HG03575 (cell line): ENCODE data around the gene THOC6.
"Not testable (repeated sequence)": the region's sequence is repeated elsewhere in the genome, so short reads cannot be mapped to it uniquely, and the experiment has no call there.

Source experiments
- ATAC-seq: cut with Tn5 transposase; IDR thresholded peaks from one replicate; pipeline ENCODE4 v1.9.1; 2021; ENCODE audit not compliant: unreplicated experiment, insufficient number of reproducible peaks, low FRiP score; ENCODE audit errors: extremely low read depth

THOC6 gene

DNA sequence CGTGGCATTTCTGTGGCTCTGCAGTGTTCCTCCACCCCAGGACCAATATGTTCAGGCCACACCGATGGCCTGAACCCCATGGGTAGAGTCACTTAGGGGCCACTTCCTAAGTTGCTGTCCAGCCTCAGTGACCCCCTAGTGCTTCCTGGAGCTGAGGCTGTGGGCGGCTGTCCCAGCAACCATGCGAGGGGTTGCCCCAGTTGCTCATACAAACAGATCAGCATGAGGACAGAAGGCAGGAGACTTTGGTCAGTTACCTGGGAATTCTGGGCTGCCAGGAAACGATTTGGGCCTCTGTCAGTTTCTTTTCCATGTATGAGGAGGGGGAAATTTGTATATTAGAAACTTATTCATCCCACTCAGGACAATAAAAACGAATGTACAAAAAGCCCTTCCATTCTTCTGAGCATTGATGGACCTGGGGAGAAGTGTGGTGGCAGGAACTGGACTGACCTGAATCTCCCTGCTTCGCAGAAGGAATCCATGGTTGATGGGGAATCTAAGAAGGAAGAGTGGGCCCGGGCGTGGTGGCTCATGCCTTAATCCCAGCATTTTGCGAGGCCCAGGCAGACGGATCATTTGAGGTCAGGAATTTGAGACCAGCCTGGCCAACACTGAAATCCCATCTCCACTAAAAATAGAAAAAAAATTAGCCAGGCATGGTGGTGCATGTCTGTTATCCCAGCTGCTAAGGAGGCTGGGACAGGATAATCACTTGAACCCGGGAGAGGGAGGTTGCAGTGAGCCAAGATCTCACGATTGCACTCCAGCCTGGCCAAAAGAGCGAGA is 36.7 kb downstream of the THOC6 start:
- no peak for ATAC-seq

- ATAC-seq: no peak
These were observed 38.7 kb downstream of the THOC6 start for GRCh38 chr16:3062553-3062952.

GRCh38 chr16:3063625-3064386 is 40.0 kb downstream of the THOC6 start:
- no peak for ATAC-seq

DNA sequence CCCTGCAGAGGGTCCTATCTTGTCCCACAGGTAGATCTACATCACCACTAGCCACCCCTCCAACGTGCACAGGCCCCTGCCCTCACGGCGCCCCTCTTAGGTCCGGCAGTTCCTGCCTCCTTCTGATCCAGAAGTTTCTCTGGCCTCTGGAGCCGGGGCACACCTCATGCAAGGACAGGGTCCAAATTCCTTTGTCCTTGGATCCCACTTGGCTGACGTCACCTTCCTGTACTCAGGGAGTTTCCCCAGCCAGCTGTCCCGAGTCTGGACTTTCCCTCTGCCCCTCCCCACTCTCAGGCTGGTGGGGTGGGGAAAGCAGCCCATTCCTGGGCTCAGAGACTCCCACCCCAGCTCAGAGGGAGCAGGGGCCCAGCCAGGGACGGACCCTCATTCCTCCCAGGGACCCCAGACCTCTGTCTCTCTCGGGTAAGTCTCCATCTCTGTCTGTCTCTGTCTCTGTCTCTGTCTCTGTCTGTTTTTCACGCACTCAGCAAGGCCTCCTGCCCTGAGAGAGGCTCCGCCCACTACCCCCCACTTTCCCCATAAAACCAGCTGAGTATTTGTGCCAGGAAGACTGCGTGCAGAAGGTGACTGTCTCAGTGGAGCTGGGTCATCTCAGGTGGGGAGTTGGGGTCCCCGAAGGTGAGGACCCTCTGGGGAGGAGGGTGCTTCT is 41.4 kb downstream of the THOC6 start, which contains the start of gene IL32:
IL32 (plus strand) TSS at position 572 of the 673 bp plus-strand sequence. CDS start 172 bp downstream, outside the sequence.
- ATAC-seq: no peak

GRCh38 chr16:3065742-3066439 is 42.1 kb downstream of the THOC6 start:
- ATAC-seq: no peak

GRCh38 chr16:3066440-3066748 is 42.6 kb downstream of the THOC6 start:
- no peak for ATAC-seq

DNA sequence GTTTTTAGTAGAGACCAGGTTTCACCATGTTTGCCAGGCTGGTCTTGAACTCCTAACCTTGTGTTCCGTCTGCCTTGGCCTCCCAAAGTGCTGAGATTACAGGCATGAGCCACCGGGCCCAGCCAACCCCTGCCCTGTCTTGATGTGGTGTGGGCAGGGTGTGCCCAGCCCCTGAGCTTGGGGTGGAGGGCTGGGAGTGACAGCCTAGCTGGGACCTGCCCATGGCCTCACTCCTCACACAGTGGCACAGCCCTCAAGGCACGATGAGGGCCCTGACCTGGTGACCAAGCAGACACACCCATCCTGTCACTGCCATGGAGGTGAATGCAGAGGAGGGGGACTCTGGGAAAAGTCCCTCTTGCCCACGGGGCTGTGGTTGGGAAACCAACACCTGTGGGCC is 44.7 kb downstream of the THOC6 start:
- ATAC-seq: no peak

DNA sequence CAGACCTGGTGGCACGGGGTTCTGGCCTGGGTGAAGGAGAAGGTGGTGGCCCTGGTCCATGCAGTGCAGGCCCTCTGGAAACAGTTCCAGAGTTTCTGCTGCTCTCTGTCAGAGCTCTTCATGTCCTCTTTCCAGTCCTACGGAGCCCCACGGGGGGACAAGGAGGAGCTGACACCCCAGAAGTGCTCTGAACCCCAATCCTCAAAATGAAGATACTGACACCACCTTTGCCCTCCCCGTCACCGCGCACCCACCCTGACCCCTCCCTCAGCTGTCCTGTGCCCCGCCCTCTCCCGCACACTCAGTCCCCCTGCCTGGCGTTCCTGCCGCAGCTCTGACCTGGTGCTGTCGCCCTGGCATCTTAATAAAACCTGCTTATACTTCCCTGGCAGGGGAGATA is 45.3 kb downstream of the THOC6 start:
- not testable (repeated sequence) for ATAC-seq

DNA sequence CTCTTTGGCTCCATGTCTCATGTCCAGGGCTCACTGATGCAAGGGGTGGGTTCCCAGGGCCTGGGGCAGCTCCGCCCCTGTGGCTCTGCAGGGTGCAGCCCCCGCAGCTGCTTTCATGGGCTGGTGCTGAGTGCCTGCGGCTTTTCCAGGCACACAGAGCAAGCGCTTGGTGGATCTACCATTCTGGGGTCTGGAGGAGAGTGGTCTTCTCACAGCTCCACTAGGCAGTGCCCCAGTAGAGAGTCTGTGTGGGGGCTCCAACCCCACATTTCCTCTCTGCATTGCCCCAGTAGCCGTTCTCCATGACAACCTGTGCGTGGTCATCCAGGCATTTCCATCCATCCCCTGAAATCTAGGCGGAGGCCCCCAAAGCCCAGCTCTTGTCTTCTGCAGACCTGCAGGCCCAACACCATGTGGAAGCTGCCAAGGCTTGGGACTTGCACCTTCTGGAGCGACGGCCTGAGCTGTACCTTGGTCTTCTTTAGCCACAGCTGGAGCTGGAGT is 46.8 kb downstream of the THOC6 start:
- no peak for ATAC-seq

- no peak for ATAC-seq
These were observed 47.8 kb downstream of the THOC6 start for GRCh38 chr16:3071655-3072054.

DNA sequence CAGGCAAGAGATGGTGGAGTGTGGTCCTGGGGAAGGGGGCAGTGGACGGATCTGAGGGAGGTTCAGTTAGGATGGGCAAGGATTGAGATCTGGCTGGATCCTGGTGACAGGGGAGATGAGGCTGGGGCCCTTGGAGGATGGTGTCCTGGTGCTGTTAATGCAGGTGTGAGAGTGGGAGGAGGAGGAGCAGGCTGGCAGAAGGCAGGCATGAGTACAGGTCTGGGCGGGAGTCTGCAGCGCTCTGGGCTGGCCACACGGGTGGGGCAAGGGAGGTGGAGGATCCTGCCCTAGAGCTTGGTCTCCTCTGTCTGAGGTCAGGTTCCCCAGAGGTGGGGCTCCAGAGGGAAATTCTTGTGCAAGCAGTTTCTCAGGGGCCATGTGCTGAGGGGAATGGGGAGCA is 48.3 kb downstream of the THOC6 start:
- ATAC-seq: not testable (repeated sequence)

DNA sequence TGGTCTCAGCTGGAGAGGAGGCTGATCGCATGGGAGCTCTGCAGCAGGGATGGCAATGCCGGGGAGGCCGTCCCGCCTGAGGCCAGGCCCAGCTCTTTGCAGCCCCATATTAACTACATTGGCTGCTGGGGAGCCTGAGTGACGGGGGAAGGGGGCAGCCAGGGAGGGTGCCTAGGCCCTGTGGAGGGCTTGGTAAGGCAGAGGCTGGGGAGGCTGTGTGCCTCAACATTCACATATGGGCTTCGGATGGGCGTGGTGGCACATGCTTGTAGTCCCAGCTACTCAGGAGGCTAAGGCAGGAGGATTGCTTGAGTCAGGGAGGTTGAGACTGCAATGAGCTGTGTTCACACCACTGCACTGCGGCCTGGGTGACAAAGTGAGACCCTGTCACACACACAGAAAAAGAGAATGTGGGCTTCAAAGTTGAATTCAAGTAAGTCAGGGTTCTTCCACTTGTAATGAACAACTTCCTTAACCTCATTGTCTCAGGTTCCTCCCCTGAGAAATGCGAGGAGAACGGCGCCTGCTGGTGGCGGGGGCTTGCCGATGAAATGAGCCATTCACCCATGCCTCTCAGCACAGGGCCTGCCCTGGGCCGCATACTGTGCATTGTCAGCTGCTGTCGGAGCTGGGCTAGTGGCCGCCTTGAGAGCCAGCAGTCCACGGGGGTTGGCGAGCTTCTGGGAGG is 48.9 kb downstream of the THOC6 start:
- not testable (repeated sequence) for ATAC-seq

DNA sequence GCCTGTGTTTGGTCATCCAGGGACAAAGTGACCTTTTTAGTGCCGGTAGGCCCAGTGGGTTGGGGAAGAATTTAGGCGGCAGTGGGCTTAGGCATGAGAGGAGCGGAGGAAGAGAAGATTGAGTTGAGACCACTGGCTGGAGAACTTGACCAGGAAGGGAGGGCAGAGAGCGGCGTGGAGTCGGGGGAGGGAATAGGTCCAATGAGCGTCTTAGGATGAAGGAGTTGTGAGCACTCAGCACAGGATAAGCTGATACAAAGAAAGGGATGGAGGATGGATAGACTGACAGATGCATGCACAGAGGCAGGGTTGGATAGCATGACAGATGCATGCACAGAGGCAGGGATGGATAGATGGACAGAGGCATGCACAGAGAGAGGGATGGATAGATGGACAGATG is 49.6 kb downstream of the THOC6 start:
- no peak for ATAC-seq

DNA sequence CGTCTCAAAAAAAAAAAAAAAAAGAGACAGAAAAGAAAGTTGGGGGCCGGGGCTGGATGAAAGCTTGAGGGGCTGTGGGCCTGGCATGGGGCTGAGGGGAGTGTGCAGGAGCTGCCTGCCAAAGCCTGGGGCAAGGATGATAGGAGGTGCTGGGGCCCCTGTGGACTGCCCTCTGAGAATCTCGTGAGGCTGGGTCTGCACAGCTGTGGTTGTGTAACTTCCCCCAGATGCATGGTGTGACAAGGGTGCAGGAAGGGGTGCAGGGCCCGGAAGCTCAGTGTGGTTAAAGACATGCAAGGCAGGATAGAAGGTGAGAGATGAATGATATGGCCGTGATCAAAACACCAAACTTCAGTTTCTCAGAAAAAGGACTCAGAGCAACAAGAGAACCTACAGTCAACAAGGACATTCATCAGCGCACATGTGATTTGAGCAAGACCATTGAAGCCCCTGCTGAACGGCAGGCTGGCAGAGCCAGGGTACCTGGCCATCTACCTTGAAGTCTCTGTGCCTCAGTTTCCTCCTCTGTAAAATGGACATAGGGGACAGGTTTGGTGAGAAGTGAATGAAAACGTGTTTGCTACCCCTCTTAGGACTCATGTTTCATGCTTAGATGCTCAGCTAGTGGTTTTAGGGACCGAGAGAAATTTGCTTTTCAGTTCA is 51.2 kb downstream of the THOC6 start:
- ATAC-seq: peak; percentile 71

GRCh38 chr16:3075523-3075915 is 51.7 kb downstream of the THOC6 start:
- no peak for ATAC-seq

- ATAC-seq: not testable (repeated sequence)
These were observed 52.1 kb downstream of the THOC6 start for GRCh38 chr16:3075946-3076345.

DNA sequence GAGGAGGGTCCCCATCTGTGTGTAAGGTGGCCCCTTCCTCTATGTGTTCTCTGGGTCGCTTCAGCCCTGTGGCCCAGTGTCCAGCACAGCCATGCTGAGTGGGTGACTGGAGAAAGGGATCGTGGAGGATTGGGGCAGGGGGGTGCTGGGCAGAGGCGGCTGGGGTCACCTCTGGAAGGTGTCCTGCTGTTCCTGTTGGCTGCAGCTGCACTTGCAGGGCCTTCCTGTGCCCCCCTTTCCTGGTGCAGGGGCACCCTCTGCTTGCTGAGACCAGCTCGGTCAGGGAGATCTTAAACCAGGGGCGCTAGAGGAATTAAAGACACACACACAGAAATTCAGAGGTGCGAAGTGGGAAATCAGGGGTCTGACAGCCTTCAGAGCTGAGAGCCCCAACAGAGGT is 52.7 kb downstream of the THOC6 start:
- no peak for ATAC-seq
